HepG2 (cell line): ENCODE results near the gene DHRS4L2. TPM values are rescaled to one million over a fixed set of nuclear protein-coding genes. Genes with fewer than 3 reads are reported as not detected.

Experiments used
- BORCS8-MEF2B ChIP-seq: sonication (generic); formaldehyde crosslinking; IDR thresholded peaks from 2 replicates; pipeline ENCODE4 v1.8.0; 2022; ENCODE audit warnings: mild to moderate bottlenecking, missing genetic modification reagents
- HMGA1 ChIP-seq: sonication (generic); formaldehyde crosslinking; conservative IDR thresholded peaks from 2 replicates; pipeline ENCODE4 v1.4.0; 2020; ENCODE audit warnings: missing genetic modification reagents
- JARID2 ChIP-seq: sonication (generic); formaldehyde crosslinking; IDR thresholded peaks from 2 replicates; pipeline ENCODE4 v1.8.1; 2023; ENCODE audit warnings: missing genetic modification reagents, inconsistent platforms; ENCODE audit not compliant: insufficient replicate concordance
- KLF6 ChIP-seq: IDR thresholded peaks from 2 replicates; pipeline ENCODE4 v1.8.0; 2016; ENCODE audit warnings: missing biosample characterization, missing genetic modification reagents
- RFX3 ChIP-seq: IDR thresholded peaks from 2 replicates; pipeline ENCODE4 v1.6.1; 2016; ENCODE audit warnings: missing biosample characterization, missing genetic modification reagents
- SKI ChIP-seq: fragments of 450-650 bp; IDR thresholded peaks from one replicate; pipeline ENCODE4 v1.6.1; 2018; ENCODE audit warnings: mild to moderate bottlenecking; ENCODE audit not compliant: partially characterized antibody
- SMARCE1 ChIP-seq: fragments of 450-650 bp; IDR thresholded peaks from 2 replicates; pipeline ENCODE4 v1.6.1; 2017; ENCODE audit warnings: borderline replicate concordance
- TBP ChIP-seq: sonication (generic); formaldehyde crosslinking; IDR thresholded peaks from 2 replicates; pipeline ENCODE4 v1.5.0; 2020; ENCODE audit warnings: missing genetic modification reagents
- TEAD2 ChIP-seq: sonication (generic); formaldehyde crosslinking; IDR thresholded peaks from 2 replicates; pipeline ENCODE4 v1.9.0; 2021; ENCODE audit warnings: missing genetic modification reagents
- TFAP4 ChIP-seq: sonication (generic); IDR thresholded peaks from 2 replicates; pipeline ENCODE4 v1.6.1; 2016; ENCODE audit warnings: low read depth, borderline replicate concordance
- ZNF17 ChIP-seq: sonication (generic); formaldehyde crosslinking; IDR thresholded peaks from 2 replicates; pipeline ENCODE4 v1.5.0; 2020; ENCODE audit warnings: mild to moderate bottlenecking, missing genetic modification reagents
- ZNF24 ChIP-seq: fragments of 450-650 bp; IDR thresholded peaks from 2 replicates; pipeline ENCODE4 v1.6.1; 2017; ENCODE audit warnings: antibody characterized with exemption, mild to moderate bottlenecking
- ZNF546 ChIP-seq: sonication (generic); formaldehyde crosslinking; conservative IDR thresholded peaks from 2 replicates; pipeline ENCODE4 v1.8.1; 2023; ENCODE audit warnings: mild to moderate bottlenecking, missing genetic modification reagents
- ZNF782 ChIP-seq: sonication (generic); formaldehyde crosslinking; IDR thresholded peaks from 2 replicates; pipeline ENCODE4 v1.4.0; 2020; ENCODE audit warnings: missing genetic modification reagents, mild to moderate bottlenecking, borderline replicate concordance
- polyA plus RNA-seq, 8 experiments: library from polyadenylated mRNA; depleted of rRNA in 3 of 8; stranded (reverse) in 7 of 8; unstranded in 1 of 8; fragments of >200 nt; fragmentation: Illumina TruSeq in 4 of 8; extraction: Trizol in 4 of 8; gene quantifications; 2 replicates each; pipeline versions ENCODE4 v1.2.1 to v1.2.3, GENCODE V29; 2011 to 2016; ENCODE audit warnings: low read depth in 4 of 8, missing spikeins in 1 of 8, mixed read lengths in 1 of 8; ENCODE audit not compliant: insufficient read depth in 1 of 8
- total RNA-seq, 5 experiments: library from RNA; depleted of rRNA; stranded (reverse); fragments of >200 nt; fragmentation: Illumina TruSeq; extraction: Trizol; gene quantifications; 2 replicates each; pipeline ENCODE4 v1.2.3, GENCODE V29; 2016; ENCODE audit warnings: low read depth in 1 of 5
- TF ChIP-seq, protein P1 (sequence below): sonication (generic); formaldehyde crosslinking; IDR thresholded peaks from 2 replicates; pipeline ENCODE4 v1.4.0; 2020; ENCODE audit warnings: mild to moderate bottlenecking, missing genetic modification reagents
- TF ChIP-seq, protein P2 (sequence below): sonication (generic); formaldehyde crosslinking; IDR thresholded peaks from 2 replicates; pipeline ENCODE4 v1.9.0; 2022; ENCODE audit warnings: low read depth, missing genetic modification reagents
- TF ChIP-seq, protein P3 (sequence below): sonication (generic); formaldehyde crosslinking; IDR thresholded peaks from 2 replicates; pipeline ENCODE4 v1.4.0; 2020; ENCODE audit warnings: missing genetic modification reagents, borderline replicate concordance
- TF ChIP-seq, protein P4 (sequence below): sonication (generic); formaldehyde crosslinking; IDR thresholded peaks from 2 replicates; pipeline ENCODE4 v1.4.0; 2020; ENCODE audit warnings: mild to moderate bottlenecking, missing genetic modification reagents

The DHRS4L2 gene
- total and polyA plus RNA-seq, 2 of the 13 experiments (the other 11 are each of a cell fraction or from before 2014, with no cell fraction given), result 24.7 to 38.2 TPM

- peak; percentile 67; the same call in 1 of the 2 replicates for TF ChIP-seq KLF6
- peak; percentile 22; the same call in 1 of the 2 replicates for TF ChIP-seq TEAD2 (CRISPR knock-in tag)
- TF ChIP-seq SMARCE1, result no peak
- peak; percentile 97 for TF ChIP-seq BORCS8-MEF2B (CRISPR knock-in tag)
- TF ChIP-seq, protein P1, sequence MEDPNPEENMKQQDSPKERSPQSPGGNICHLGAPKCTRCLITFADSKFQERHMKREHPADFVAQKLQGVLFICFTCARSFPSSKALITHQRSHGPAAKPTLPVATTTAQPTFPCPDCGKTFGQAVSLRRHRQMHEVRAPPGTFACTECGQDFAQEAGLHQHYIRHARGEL (CRISPR knock-in tag), result peak; percentile 28
- TF ChIP-seq HMGA1 (CRISPR knock-in tag), result no peak
- no peak for TF ChIP-seq RFX3 (CRISPR knock-in tag)
- peak; percentile 88; the same call in 1 of the 2 replicates for TF ChIP-seq TFAP4
- TF ChIP-seq, protein P2, sequence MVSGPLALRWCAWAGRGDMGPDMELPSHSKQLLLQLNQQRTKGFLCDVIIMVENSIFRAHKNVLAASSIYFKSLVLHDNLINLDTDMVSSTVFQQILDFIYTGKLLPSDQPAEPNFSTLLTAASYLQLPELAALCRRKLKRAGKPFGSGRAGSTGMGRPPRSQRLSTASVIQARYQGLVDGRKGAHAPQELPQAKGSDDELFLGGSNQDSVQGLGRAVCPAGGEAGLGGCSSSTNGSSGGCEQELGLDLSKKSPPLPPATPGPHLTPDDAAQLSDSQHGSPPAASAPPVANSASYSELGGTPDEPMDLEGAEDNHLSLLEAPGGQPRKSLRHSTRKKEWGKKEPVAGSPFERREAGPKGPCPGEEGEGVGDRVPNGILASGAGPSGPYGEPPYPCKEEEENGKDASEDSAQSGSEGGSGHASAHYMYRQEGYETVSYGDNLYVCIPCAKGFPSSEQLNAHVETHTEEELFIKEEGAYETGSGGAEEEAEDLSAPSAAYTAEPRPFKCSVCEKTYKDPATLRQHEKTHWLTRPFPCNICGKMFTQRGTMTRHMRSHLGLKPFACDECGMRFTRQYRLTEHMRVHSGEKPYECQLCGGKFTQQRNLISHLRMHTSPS (CRISPR knock-in tag), result peak; percentile 69
- TF ChIP-seq SKI, result peak; percentile 65
- TF ChIP-seq ZNF24, result no peak; the same call in 1 of the 2 replicates
- no peak for TF ChIP-seq ZNF17 (CRISPR knock-in tag)
- TF ChIP-seq ZNF546, result no peak
- TF ChIP-seq, protein P3, sequence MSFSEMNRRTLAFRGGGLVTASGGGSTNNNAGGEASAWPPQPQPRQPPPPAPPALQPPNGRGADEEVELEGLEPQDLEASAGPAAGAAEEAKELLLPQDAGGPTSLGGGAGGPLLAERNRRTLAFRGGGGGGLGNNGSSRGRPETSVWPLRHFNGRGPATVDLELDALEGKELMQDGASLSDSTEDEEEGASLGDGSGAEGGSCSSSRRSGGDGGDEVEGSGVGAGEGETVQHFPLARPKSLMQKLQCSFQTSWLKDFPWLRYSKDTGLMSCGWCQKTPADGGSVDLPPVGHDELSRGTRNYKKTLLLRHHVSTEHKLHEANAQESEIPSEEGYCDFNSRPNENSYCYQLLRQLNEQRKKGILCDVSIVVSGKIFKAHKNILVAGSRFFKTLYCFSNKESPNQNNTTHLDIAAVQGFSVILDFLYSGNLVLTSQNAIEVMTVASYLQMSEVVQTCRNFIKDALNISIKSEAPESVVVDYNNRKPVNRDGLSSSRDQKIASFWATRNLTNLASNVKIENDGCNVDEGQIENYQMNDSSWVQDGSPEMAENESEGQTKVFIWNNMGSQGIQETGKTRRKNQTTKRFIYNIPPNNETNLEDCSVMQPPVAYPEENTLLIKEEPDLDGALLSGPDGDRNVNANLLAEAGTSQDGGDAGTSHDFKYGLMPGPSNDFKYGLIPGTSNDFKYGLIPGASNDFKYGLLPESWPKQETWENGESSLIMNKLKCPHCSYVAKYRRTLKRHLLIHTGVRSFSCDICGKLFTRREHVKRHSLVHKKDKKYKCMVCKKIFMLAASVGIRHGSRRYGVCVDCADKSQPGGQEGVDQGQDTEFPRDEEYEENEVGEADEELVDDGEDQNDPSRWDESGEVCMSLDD (CRISPR knock-in tag), result peak; percentile 65; the same call in 1 of the 2 replicates
- TF ChIP-seq JARID2 (CRISPR knock-in tag), result no peak
- no peak for TF ChIP-seq TBP (CRISPR knock-in tag)
- TF ChIP-seq, protein P4, sequence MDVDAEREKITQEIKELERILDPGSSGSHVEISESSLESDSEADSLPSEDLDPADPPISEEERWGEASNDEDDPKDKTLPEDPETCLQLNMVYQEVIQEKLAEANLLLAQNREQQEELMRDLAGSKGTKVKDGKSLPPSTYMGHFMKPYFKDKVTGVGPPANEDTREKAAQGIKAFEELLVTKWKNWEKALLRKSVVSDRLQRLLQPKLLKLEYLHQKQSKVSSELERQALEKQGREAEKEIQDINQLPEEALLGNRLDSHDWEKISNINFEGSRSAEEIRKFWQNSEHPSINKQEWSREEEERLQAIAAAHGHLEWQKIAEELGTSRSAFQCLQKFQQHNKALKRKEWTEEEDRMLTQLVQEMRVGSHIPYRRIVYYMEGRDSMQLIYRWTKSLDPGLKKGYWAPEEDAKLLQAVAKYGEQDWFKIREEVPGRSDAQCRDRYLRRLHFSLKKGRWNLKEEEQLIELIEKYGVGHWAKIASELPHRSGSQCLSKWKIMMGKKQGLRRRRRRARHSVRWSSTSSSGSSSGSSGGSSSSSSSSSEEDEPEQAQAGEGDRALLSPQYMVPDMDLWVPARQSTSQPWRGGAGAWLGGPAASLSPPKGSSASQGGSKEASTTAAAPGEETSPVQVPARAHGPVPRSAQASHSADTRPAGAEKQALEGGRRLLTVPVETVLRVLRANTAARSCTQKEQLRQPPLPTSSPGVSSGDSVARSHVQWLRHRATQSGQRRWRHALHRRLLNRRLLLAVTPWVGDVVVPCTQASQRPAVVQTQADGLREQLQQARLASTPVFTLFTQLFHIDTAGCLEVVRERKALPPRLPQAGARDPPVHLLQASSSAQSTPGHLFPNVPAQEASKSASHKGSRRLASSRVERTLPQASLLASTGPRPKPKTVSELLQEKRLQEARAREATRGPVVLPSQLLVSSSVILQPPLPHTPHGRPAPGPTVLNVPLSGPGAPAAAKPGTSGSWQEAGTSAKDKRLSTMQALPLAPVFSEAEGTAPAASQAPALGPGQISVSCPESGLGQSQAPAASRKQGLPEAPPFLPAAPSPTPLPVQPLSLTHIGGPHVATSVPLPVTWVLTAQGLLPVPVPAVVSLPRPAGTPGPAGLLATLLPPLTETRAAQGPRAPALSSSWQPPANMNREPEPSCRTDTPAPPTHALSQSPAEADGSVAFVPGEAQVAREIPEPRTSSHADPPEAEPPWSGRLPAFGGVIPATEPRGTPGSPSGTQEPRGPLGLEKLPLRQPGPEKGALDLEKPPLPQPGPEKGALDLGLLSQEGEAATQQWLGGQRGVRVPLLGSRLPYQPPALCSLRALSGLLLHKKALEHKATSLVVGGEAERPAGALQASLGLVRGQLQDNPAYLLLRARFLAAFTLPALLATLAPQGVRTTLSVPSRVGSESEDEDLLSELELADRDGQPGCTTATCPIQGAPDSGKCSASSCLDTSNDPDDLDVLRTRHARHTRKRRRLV (CRISPR knock-in tag), result no peak; the same call in 1 of the 2 replicates
- peak; percentile 94 for TF ChIP-seq ZNF782
These were observed 47.6 kb downstream of the DHRS4L2 start (continued) for GRCh38 chr14:24036169-24036962.
